Hematopoietic multipotent progenitor cell (in vitro differentiated cells): Measurements from ENCODE around the gene ZNF385B. TPM values are rescaled to one million over a fixed set of nuclear protein-coding genes. Genes with fewer than 3 reads are reported as not detected.

Source experiments
- DNase-seq, 3 donors: peaks; one replicate each; pipeline ENCODE4 v3.0.0-alpha.2; 2011 to 2015; ENCODE audit warnings: low read depth in 2 of 3, low spot score in 2 of 3
- total RNA-seq: library from RNA; depleted of rRNA; stranded (reverse); fragments of >200 nt; gene quantifications from one replicate; pipeline ENCODE4 v1.2.3, GENCODE V29; 2012

ZNF385B gene
- total RNA-seq, 1 donor: not detected

DNA sequence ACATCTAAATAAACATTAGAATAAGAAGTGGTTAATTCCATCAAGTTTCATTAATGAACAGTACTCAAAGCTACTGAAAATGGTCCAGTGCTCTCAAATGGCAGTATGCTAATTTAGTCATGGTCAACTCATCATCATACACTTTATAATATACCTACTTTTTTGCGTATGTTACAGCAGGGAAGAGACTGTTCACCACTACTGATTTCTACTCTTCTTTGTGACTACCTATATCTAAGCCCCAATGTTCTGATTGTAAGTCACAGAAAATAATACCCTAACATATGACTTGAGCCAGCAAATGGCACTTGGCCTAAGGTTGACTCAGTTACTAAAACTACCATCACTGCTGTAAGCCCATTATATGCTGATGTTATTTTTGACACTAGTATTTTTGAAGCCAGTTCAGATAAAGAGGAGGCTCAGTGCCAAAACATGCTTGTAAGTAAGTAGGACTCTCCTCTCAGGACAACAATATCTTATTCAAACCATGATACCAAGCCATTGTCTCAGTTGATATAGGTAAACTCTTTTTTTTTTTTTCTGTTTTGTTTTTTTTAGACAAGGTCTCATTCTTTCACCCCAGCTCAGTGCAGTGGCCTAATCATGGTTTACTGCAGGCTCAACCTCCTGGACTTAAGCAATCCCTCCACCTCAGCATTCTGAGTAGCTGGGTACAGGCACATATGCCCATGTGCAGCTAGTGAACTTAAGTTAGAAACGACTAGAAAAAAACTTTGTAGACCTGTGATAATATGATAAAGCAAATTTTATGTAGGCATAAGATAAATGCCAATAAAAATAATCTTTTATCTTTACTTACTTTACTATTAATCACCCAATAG, 266.9 kb downstream of the ZNF385B start:
- DNase-seq: no peak

DNA sequence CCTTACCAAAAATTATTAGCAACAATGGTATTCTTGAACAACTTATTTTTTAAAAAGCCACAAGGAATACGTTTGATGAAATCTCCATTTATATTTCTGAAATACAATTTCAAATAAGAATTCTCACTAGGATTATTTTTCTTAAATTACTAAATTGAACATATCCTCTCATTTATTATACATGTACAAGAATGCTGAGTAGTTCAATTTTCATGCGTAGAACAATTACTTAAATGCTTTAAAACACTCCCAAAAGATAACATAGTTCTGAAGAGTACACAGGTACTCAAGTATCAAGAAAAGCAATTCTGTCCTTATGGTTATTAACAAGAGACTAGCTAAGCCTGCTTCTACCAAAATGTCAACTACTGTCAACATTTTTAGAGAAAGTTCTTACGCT, 268.1 kb downstream of the ZNF385B start:
- no peak for DNase-seq

DNA sequence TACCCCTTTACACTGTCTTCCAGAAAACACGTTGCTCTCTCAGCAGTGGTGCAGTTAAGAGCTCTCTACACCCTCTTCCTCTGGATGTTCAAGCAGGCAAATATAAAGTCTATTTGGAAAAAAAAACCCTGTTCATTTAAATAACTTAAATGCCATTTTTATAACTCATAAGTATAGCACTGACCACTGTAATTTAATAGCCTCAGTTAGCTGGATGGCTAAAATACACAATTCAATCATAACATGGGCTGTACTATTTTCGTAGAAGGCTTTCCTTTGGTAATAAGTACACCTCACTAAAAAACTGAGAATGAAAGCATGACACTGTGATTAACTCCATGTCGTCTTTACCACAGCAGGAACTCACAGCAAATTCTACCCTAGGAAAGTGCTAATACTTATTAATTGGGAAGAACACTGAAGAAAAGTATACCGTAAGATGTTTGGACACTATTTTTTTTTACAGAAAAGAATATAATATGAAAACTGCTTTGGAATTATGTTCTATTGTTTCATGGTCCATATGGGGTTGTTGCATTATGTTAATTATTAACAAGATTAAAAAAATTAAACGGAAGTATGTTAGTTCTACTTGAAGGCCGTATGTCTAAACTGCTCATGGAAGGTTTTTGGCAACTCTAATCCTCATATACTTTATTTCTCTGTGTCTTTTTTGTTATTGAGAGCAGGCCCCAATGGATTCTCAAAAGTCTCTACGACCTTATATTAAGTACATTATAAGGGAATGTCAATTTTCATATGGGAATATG, 269.1 kb downstream of the ZNF385B start:
- no peak for DNase-seq

DNA sequence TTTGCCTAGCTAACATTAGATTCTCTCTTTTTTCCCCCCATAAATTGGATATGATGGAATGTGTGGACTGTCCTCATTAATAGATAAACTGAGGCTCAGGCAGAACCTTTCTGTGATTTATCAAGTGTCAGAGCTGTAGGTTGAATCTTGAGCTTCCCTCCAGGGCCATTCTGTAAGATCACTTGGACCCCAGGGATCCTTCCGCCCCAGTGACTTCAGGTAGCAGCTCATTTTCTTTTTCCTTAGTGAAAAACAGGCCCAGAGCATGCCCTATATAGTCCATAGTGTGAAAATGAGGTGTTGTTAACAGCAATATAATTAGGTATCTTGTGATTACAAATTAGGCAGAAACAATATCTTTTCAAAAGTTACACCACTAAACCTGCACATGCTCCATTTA, 269.7 kb downstream of the ZNF385B start:
- DNase-seq: no peak

DNA sequence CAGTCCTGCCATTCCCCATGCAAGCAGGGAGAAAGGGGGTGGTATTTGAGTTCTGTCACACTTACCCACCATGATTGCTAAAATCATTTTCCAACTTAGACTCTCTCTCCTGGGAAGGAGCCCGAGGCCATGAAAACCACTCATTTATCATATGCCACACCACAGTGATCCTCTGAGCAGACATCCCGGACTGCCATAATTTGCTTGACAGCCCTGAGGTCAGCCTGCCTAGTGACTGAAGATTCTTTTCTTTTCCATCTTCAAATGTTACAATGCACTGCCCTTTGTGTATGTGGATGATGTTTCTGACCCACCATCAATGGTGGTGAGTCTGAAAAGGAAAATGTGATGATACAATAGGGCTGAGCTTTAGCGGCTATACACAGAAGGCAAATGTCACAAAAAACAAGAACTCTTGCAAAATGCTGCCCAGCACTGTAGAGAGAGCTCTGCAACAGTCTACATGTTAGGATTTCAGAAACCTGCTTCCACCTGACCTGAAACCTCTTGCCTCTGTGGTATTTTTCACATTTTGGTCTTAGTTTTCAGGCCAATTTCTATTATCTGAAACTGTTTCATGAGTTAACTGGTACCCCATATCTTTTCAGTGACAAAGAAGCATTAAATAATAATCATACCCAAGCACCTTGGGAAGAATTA, 272.8 kb downstream of the ZNF385B start:
- DNase-seq: no peak

DNA sequence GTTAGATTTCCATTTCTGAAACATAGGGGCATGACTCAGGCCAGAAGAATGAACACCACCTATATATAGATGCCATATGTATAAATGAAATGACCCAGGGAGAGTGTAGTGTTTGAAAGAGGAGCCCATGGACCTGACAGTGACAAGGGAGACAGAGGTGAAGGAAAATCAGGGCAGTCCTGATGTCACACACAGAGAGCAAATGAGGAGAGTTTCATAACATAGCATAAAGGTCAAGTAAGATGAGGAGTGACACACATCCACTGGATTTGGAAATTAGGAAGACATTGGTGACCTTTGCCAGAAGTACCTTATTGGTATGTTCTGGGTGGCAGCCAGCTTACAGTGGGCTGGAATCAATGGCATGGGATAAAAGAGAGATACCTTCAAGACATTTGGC, 276.7 kb downstream of the ZNF385B start:
- no peak for DNase-seq

DNA sequence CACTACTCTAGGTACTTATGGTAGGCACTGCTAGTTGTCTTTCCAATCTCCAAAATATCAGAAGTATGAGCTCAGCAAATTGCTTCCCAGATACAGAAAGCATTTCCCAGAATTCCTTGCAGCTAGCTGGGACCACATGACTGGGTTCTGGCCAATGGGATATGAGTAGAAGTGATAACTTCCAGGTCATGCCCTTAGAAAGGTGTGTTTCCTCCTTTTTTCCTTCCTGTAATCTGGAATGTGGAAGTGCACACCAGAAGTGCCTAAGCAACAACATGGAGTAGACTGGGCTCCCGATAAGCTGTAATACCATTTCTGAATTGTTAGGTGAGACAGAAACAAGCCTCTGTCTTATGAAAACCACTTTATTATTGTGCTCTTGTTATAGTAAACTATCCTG, 279.8 kb downstream of the ZNF385B start:
- DNase-seq: no peak

DNA sequence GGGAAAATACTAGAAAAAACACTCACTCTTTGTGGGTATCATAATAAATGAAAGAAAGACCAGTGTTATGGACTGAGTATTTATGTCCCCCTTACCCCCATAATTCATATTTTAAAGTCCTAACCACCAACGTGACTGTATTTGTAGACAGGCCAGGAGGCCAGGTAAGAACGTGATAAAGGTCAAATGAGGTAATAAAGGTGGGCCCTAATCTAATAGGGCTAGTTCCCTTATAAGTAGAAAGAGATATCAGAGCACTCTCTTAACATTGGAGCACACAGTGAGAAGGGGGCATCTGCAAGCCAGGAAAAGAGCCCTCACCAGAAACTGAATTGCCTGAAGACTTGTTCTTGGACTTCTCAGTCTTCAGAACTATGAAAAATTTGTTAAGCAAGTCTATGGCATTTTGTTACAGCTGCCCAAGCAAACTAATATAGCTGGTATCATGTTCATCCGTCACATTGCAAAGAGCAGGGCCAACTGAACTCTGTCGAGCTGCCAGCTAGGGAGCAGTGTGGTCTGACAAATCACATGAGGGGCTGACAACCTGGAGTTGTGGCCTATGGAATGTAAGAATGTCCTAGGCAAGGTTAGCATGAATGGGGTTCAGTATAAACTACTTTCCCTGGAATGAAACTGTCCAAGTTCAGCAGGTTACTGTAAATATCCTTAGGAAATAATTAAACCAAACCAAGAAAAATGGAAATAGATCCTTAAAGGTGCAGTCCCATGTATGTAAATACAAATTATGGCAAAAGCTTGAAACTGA, 280.9 kb downstream of the ZNF385B start:
- DNase-seq: no peak

DNA sequence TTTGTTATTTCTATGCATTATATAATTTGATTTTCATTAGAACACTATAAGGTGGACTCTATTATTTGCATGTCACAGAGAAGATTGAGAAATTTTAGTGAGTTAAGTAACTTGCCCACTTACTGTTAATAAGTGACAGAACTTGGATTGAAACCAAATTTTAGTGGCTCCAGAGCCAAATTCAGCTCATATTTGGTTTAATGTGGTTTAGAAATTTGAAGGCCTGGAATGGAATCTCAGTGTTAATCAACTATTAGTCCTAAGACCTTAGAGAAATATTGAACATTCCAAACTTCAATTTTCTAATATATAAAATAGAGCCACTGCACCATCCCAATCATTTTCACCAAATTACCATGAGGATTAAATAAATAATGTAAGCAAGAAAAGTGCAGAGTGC, 281.6 kb downstream of the ZNF385B start:
- DNase-seq: no peak

DNA sequence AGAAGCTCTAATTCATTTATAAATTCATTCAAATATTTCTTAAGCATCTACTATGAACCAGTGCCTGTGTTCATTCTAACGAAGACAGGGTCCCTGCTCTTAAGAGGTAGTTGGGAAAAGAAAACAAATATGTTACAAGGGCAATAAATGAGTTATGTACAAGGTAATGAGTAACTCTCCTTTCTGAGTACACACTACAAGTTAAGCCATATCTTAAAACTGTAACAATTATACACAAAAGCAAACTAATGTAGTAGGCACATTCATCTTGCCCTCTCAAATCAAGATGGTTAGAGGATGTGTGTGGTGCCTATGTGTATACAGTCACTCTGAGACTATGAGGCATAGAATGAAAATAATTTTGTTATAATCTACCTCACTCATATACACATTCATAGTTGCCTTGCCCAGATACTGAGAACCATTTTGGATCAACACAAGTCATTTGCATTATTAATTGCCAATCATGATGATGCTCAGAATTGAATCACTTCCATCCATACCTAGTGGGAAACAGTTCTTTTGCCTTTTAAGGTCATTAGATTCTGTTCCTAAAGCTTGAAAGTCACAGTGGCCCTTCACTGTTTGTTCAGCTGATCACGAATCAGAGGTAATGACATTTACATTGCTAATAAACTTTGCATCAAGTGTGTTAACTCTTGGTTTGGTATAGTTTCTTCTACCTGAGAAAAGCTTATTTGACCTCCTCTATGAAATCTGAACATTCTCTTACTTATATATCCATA, 283.1 kb downstream of the ZNF385B start:
- no peak for DNase-seq

DNA sequence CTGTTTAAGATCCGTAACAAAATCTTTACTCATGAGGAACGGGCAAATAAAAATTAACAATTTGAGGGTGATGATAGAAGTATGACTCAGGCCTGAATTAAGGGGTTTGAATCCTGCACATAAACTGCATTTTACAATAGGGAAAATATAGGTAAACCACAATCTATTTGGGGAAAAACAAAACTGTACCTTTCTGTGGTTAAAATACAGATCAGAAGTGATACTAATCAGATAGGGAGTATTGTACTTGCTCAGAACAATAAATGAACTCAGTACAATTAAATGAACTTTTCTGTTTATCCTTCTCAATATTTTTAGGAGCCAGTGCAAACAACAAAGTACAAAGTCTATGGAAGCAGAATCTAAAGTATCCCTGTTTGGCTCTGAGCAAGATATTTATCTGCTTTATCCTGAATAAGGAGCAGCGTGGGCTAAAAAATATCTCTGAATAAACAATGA, 287.3 kb downstream of the ZNF385B start:
- no peak for DNase-seq

DNA sequence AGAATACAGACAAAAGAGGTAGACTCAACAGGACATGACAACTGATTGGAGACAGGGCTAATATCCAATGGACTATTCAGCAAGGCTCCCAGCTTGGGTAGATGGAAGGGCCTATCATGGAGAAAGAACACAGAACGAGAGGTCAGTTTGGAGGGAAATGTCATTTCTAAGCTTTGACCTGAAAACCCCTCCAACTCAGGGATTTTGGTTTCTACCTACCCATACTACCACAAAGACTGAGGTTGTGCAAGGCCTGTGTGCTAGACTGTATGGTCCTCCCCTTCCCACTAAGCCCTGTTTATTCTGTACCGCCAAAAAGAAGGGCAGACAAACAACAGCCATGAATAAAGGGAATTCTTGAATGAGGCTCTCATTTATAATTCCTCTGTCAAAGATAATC, 288.9 kb downstream of the ZNF385B start:
- no peak for DNase-seq

DNA sequence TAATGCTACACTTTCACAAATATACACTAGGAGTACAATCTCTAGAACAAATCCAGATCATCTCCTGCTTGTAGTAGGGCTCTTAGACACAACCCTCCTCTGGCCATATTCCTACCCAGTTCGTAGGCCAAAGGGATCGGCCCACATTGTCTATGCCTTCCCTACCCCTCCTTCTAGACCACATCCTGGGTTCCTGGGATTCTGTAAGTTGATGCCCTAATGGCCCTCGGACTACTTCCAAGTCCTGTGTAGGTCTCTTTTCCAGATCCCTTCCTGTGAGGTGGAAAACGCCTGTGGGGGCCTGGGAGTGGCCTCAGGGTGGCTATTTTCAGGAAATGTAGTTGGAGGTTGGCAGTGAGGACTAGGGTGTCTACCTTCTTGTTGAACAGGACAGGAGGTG, 289.7 kb downstream of the ZNF385B start:
- DNase-seq: no peak

DNA sequence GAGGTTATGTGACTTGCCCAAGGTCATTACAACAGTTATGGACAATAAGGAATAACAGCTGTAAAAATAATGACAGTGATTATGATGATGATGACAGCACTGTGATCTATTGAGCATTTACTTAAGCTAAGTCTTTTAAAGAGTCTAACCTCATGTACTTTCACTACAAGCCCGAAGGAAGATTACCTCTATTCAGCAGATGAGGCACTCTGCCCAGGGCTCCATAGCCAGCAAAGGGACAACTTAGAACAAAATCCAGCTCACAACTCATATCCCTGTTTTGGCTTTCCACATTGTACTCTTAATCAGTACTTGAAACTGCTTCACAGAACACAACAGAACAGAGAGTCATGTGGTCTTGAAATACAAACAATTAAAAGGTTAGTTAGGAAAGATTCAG, 290.2 kb downstream of the ZNF385B start:
- no peak for DNase-seq

DNA sequence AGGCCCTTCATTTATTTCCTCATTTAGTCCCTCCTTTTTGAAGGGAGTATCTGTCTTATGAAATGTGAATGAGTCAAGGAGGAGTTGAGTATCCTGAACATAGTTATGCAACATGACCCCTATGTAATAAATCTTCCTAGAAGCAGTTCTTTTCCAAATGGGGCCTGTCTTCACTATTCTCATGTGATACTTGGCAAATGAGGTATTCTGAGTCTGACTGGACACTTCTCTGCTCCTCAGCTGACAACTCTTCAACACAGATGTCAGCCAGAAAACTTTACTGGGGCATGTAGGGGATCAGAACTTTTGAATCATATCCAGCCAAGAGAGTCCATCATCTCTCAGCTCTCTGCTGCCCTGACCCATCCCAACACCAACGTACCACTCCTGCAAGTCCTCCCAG, 291.6 kb downstream of the ZNF385B start:
- DNase-seq: no peak

DNA sequence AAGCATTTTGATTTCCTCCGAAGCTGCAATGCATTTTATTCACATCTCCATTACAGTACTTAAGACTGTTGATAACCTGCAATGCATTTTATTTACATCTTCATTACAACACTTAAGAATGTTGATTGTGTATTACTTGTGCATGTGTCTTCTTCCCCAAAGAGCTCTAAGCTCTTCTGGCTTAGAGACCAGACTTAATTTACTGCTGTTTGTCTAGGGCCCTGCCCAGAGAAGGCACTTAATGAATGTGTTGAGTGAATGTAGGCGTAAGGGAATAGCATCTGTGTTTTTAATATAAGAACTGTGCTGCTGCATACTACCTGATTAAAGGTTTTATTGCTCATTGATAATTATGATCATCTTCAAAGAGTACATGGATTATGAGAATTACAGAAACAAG, 295.6 kb downstream of the ZNF385B start:
- DNase-seq: no peak

DNA sequence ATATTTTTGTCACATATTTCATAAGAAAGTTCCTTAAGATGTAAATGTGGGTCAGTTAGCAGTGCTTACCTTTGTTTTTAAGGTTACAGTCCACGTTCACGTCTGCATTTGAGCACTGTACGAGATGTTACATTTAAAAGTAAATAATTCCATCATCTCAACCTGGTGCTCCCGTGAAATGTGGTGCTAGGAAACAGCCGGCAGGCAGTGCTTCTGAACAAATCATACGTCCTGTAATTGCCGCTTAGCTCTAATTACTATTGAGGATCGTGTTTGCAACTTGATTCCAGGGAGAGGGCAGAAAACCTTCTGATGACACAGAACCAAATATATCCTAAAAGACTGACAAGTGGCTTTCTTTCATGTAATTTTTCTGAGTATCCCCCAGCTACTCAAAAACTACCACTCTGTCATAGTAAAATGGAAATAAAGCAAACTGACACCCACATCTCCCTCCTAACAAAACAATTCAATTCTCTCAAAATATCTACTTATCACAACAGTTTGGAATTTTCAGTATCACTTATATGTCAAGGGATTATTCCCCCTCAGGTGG, 299.0 kb downstream of the ZNF385B start:
- DNase-seq: no peak

DNA sequence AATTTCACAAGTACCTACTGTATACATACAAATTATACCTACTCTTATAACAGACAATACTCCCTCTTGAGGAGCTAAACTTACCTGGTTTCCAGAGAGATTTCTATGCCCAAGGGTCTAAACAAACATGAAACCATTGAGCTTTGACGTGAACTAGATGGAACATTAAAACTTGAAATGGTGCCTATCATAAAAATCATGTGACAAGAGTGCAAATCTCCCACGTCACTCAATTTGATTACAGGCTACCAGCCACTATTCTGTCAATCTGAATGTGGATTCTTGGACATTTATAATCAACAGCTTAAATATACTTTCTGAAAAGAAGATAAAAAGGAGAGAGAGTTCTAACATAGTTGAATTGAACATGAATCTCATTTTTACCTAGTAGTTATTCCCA, 299.7 kb downstream of the ZNF385B start:
- no peak for DNase-seq

DNA sequence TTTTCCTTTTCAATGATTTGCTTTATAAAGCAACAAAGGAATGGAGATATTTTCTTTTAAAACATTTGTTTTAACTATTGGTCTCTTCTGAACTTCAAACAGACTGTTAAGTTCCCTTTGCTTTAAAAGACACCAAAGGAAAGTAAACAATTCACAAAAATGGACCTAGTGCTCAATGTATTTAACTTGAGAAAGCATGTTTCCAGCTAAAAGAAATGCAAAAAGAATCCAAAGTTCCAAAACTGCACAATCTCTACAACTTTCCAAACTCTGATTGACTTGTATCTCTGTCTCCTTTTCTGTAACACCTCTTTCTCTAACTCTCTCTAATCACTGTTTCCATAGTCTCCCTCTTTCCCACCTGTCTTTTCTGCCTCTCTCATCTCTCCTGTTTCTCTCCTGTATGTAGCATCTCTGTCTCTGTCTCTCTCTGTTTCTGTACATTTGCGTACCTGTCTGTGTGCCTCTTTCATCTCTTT, 301.1 kb downstream of the ZNF385B start:
- no peak for DNase-seq
